NCI-H774 (cell line): ENCODE results near the gene HSPBAP1.

ENCODE experiments used
- DNase-seq: peaks from one replicate; lab custom pipeline; 2025; lab: John Stamatoyannopoulos, UW

The HSPBAP1 gene

GRCh38 chr3:122793568-122794416 lies at the start of gene HSPBAP1:
TSS of gene HSPBAP1 (minus strand) at chr3:122793831. CDS start at chr3:122793680, 151 bp downstream.
- no peak for DNase-seq

- no peak for DNase-seq
Measured at GRCh38 chr3:122835590-122835989, 42.0 kb upstream of the HSPBAP1 start.

GRCh38 chr3:122828281-122828680 lies 34.6 kb upstream of the HSPBAP1 start:
- DNase-seq, result no peak

- no peak for DNase-seq
Measured at GRCh38 chr3:122826278-122826677, 32.6 kb upstream of the HSPBAP1 start.

- no peak for DNase-seq
Measured at GRCh38 chr3:122825460-122825859, 31.8 kb upstream of the HSPBAP1 start.

- DNase-seq, result no peak
Measured at GRCh38 chr3:122824465-122825381, 31.1 kb upstream of the HSPBAP1 start.

GRCh38 chr3:122816587-122816986 lies 23.0 kb upstream of the HSPBAP1 start:
- no peak for DNase-seq

- no peak for DNase-seq
Measured at GRCh38 chr3:122810734-122811133, 17.1 kb upstream of the HSPBAP1 start.

- DNase-seq, result no peak
Measured at GRCh38 chr3:122803977-122804376, 10.3 kb upstream of the HSPBAP1 start.

- no peak for DNase-seq
Measured at GRCh38 chr3:122802323-122802722, 8.7 kb upstream of the HSPBAP1 start.

GRCh38 chr3:122800706-122801237 lies 7.1 kb upstream of the HSPBAP1 start:
- DNase-seq, result no peak

GRCh38 chr3:122800031-122800430 lies 6.4 kb upstream of the HSPBAP1 start:
- no peak for DNase-seq

GRCh38 chr3:122799322-122799721 lies 5.7 kb upstream of the HSPBAP1 start:
- DNase-seq, result no peak

GRCh38 chr3:122797291-122797690 lies 3.7 kb upstream of the HSPBAP1 start:
- no peak for DNase-seq

GRCh38 chr3:122795674-122796195 lies 2.1 kb upstream of the HSPBAP1 start:
- no peak for DNase-seq

- DNase-seq, result no peak
Measured at GRCh38 chr3:122794779-122795673, 1.4 kb upstream of the HSPBAP1 start, which contains the start of gene SLC49A4. TSS of gene SLC49A4 (plus strand) at chr3:122795069. CDS start at chr3:122795193, 124 bp downstream.

GRCh38 chr3:122794483-122794778 lies 800 bp upstream of the HSPBAP1 start:
- DNase-seq, result no peak

GRCh38 chr3:122789585-122790273 lies 3.9 kb downstream of the HSPBAP1 start:
- no peak for DNase-seq

GRCh38 chr3:122787872-122788271 lies 5.8 kb downstream of the HSPBAP1 start:
- no peak for DNase-seq

- DNase-seq, result no peak
Measured at GRCh38 chr3:122786066-122786465, 7.6 kb downstream of the HSPBAP1 start.

- DNase-seq, result no peak
Measured at GRCh38 chr3:122785231-122785630, 8.4 kb downstream of the HSPBAP1 start.
